ENCODE measurements around the gene KIF26A. TPM values are rescaled to one million over a fixed set of nuclear protein-coding genes. Genes with fewer than 3 reads are reported as not detected.
"Not testable (repeated sequence)": the region's sequence is repeated elsewhere in the genome, so short reads cannot be mapped to it uniquely, and the experiment has no call there.

Gene KIF26A
- total RNA-seq, 1 donor from 2014 or later: not detected

DNA sequence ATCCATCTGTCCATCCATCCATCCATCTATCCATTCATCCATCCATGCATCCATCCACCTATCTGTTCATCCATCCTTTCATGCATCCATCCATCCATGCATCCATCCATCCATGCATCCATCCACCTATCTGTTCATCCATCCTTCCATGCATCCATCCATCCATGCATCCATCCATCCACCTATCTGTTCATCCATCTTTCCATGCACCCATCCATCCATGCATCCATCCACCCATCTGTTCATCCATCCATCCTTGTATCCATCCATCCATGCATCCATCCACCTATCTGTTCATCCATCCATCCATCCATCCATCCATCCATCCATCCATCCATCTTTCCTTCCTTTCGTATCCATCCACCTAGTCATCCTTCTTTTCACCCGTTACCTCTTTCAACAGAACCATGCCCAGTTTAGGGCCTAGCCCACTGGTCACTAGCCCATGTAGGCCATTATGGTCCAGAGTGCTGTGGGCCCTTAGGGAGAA is 66.3 kb downstream of the KIF26A start:
- ChIA-PET POLR2A (no interaction called here), CTCF (no interaction called here)

DNA sequence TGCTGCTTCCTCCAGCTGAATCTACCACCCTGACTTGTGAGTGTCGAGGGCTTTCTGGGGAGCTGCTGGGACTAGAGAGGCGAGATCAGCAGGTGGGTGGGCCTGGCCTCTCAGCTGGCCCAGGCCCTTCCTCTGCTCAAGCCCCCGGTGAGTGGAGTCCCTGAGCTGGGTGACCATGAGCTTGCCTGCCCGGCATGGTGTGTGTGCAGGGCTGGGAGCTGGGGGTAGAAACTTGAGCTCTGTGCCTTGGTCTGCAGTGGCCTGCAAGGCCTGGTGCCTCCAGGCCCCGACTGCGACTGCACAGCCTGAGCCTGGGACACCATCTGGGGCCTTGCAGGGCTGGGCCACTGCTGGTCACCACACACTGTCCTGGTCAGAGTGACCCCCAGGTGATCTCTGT is 67.4 kb downstream of the KIF26A start:
- H3K27ac Mint-ChIP-seq: no peak overlapping the region
- POLR2A ChIA-PET: no interaction called here
- CTCF ChIA-PET: no interaction called here
- intact Hi-C loops (cut with micrococcal nuclease): no loop called here
- H3K9me3 Mint-ChIP-seq: no peaks in the 10 kb centered on the region
- H3K4me3 Mint-ChIP-seq: no peak overlapping the region
- no peaks in the 10 kb centered on the region for H3K4me1 Mint-ChIP-seq
- peaks cover 2% of the 10 kb centered on the region for H3K27me3 Mint-ChIP-seq
- no peaks in the 10 kb centered on the region for H3K36me3 Mint-ChIP-seq (ENCODE audit: low read depth)
- ATAC-seq (ENCODE audit: low read depth): no peak
- TF ChIP-seq, protein P1, sequence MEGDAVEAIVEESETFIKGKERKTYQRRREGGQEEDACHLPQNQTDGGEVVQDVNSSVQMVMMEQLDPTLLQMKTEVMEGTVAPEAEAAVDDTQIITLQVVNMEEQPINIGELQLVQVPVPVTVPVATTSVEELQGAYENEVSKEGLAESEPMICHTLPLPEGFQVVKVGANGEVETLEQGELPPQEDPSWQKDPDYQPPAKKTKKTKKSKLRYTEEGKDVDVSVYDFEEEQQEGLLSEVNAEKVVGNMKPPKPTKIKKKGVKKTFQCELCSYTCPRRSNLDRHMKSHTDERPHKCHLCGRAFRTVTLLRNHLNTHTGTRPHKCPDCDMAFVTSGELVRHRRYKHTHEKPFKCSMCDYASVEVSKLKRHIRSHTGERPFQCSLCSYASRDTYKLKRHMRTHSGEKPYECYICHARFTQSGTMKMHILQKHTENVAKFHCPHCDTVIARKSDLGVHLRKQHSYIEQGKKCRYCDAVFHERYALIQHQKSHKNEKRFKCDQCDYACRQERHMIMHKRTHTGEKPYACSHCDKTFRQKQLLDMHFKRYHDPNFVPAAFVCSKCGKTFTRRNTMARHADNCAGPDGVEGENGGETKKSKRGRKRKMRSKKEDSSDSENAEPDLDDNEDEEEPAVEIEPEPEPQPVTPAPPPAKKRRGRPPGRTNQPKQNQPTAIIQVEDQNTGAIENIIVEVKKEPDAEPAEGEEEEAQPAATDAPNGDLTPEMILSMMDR (IDR thresholded peaks at IDR 0.05): no peak
- DNase-seq: no peak

More for the DNA sequence above, 66.3 kb downstream of the KIF26A start:
- ATAC-seq (ENCODE audit: low read depth) (no peak), DNase-seq (no peak)
- Mint-ChIP-seq H3K27ac (no peak overlapping the region), H3K27me3 (peaks cover 3% of the 10 kb centered on the region), H3K36me3 (ENCODE audit: low read depth) (no peaks in the 10 kb centered on the region), H3K4me1 (no peaks in the 10 kb centered on the region), H3K4me3 (no peak overlapping the region), H3K9me3 (no peaks in the 10 kb centered on the region)
- TF ChIP-seq, protein P1 (IDR thresholded peaks at IDR 0.05): no peak
- intact Hi-C loops (cut with micrococcal nuclease): no loop called here

DNA sequence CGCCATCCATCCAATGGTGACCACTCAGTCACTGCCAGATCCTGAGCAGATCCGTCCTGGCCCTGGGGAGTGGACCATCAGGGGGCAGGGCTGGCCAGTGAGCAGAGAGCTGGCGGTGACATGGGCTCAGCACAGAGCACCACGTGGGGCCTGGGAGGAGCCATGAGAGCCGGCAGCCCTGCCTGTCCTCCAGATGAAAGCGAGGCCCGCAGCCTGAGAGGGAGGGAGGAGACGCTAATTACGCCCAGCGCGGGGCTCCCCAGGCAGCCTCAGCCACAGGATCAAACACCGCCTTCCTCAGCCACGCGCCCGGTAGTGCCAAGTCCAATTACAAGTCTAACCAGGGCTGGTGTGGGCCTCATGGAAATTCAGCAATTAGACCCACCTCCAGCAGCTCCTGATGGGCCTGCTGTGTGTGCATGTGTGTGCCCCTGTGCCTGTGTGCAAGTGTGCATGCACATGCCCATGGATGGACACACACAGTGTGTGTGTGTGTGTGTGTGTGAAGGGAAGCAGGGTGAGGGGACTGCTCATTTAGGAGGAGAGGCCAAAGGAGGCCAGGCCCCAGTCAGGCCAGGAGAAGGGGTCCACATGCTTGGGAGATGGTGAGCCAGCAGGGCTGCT is 68.0 kb downstream of the KIF26A start:
- H3K9me3 Mint-ChIP-seq: no peaks in the 10 kb centered on the region
- CTCF ChIA-PET: no interaction called here
- peaks cover 2% of the 10 kb centered on the region for H3K27me3 Mint-ChIP-seq
- POLR2A ChIA-PET: no interaction called here
- H3K36me3 Mint-ChIP-seq (ENCODE audit: low read depth): no peaks in the 10 kb centered on the region
- H3K27ac Mint-ChIP-seq: no peak overlapping the region
- ATAC-seq (ENCODE audit: low read depth) (no peak), DNase-seq (no peak)
- no peak overlapping the region for H3K4me3 Mint-ChIP-seq
- intact Hi-C loops (cut with micrococcal nuclease): no loop called here
- no peaks in the 10 kb centered on the region for H3K4me1 Mint-ChIP-seq
- TF ChIP-seq, protein P1 (IDR thresholded peaks at IDR 0.05): no peak

DNA sequence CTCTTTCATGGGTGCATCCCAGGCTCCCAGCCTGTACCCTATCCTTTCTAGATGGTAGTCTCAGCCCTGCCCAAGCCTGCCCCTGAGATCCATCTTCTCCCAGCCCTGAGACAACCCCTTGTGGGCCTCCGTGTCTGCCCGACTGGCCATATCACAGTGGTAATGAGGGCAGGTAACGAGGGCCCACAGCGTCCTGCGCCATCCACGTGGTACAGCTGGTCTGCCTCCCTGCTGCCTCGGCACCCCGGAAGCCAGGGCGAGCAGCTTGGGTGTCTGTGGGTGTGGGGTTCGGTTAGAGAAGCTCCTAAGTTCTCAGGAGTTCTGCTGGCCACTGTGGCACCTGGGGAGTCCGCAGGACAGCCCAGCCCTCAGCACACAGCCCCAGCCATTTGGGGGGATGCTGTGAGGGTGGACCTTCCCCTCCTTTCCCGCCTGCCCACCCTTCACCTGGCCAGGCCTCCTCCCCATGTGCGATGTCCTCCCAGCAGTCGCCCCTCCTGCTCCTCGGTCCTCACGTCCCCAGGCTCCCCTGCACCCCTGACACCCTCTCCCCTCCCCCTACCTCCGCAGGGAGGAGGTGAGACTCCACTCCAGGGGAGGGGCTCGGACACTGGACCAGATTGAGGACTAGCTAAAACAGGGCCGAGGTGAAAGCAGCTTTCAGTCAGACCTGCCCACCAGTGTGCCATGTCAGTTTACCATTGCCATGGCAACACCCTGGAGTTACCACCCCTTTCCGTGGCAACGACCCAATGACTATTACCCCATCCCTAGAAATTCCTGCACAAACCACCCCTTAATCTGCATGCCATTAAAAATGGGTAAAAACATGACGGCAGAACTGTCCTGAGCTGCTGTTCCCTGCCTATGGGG is 69.0 kb downstream of the KIF26A start:
- no peaks in the 10 kb centered on the region for H3K36me3 Mint-ChIP-seq (ENCODE audit: low read depth)
- TF ChIP-seq, protein P1 (IDR thresholded peaks at IDR 0.05): no peak
- no peaks in the 10 kb centered on the region for H3K9me3 Mint-ChIP-seq
- no peak overlapping the region for H3K27ac Mint-ChIP-seq
- ChIA-PET POLR2A (no interaction called here), CTCF (no interaction called here)
- no peak for ATAC-seq (ENCODE audit: low read depth)
- H3K27me3 Mint-ChIP-seq: peaks cover 2% of the 10 kb centered on the region
- H3K4me1 Mint-ChIP-seq: no peaks in the 10 kb centered on the region
- no peak overlapping the region for H3K4me3 Mint-ChIP-seq
- intact Hi-C loops (cut with micrococcal nuclease): no loop called here
- no peak for DNase-seq

DNA sequence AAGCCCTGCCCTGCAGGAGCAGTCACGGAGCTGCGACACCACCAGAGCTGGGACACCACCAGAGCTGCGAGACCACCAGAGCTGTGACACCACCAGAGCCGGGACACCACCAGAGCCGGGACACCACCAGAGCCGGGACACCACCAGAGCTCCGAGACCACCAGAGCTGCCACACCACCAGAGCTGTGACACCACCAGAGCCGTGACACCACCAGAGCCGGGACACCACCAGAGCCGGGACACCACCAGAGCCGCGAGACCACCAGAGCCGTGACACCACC is 69.6 kb downstream of the KIF26A start:
- CTCF ChIA-PET: interaction anchor here (1.3 kb wide), 1 partner anchor 16 kb away, joined by 4 read pairs; no protein-coding TSS in a partner anchor

DNA sequence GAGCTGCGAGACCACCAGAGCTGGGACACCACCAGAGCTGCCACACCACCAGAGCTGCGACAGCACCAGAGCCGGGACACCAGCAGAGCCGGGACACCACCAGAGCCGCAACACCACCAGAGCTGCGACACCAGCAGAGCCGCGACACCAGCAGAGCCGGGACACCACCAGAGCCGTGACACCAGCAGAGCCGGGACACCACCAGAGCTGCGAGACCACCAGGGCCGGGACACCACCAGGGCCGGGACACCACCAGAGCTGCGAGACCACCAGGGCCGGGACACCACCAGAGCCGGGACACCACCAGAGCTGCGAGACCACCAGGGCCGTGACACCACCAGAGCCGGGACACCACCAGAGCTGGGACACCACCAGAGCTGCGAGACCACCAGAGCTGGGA is 69.9 kb downstream of the KIF26A start:
- H3K4me3 Mint-ChIP-seq; POLR2A ChIA-PET; H3K27ac Mint-ChIP-seq; H3K4me1 Mint-ChIP-seq; H3K27me3 Mint-ChIP-seq; DNase-seq; H3K36me3 Mint-ChIP-seq (ENCODE audit: low read depth); intact Hi-C loops (cut with micrococcal nuclease); ATAC-seq (ENCODE audit: low read depth); H3K9me3 Mint-ChIP-seq: not testable (repeated sequence)
- CTCF ChIA-PET: interaction anchor here (1.3 kb wide), 1 partner anchor 16 kb away, joined by 4 read pairs; no protein-coding TSS in a partner anchor

More for the DNA sequence above, 69.6 kb downstream of the KIF26A start:
- H3K27ac Mint-ChIP-seq; POLR2A ChIA-PET; H3K27me3 Mint-ChIP-seq; H3K9me3 Mint-ChIP-seq; ATAC-seq (ENCODE audit: low read depth); DNase-seq; H3K4me3 Mint-ChIP-seq; H3K4me1 Mint-ChIP-seq; H3K36me3 Mint-ChIP-seq (ENCODE audit: low read depth); intact Hi-C loops (cut with micrococcal nuclease): not testable (repeated sequence)

DNA sequence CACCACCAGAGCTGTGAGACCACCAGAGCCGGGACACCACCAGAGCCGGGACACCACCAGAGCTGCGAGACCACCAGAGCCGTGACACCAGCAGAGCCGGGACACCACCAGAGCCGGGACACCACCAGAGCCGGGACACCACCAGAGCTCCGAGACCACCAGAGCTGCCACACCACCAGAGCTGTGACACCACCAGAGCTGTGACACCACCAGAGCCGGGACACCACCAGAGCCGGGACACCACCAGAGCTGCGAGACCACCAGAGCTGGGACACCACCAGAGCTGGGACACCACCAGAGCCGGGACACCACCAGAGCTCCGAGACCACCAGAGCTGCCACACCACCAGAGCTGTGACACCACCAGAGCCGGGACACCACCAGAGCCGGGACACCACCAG is 70.7 kb downstream of the KIF26A start:
- intact Hi-C loops (cut with micrococcal nuclease); POLR2A ChIA-PET: not testable (repeated sequence)

More for the DNA sequence above, 70.7 kb downstream of the KIF26A start:
- not testable (repeated sequence) for H3K36me3 Mint-ChIP-seq (ENCODE audit: low read depth); H3K27me3 Mint-ChIP-seq; H3K4me1 Mint-ChIP-seq; DNase-seq; ATAC-seq (ENCODE audit: low read depth); H3K27ac Mint-ChIP-seq; H3K9me3 Mint-ChIP-seq; H3K4me3 Mint-ChIP-seq
- CTCF ChIA-PET: interaction anchor here (1.3 kb wide), 1 partner anchor 15 kb away, joined by 4 read pairs; no protein-coding TSS in a partner anchor

Data from activated B cell treated with CpG ODN at 0.5 μM for 24 hours (primary cell).